Mammary epithelial cell (primary cell): ENCODE measurements around the gene BIRC5.

Experiments
- EZH2 ChIP-seq: IDR thresholded peaks from 2 replicates; pipeline ENCODE4 v1.6.1; 2012; ENCODE audit warnings: low read length, inconsistent platforms, borderline replicate concordance
- TF ChIP-seq, protein P1 (sequence below), 2 donors: IDR thresholded peaks in 1 of 2; conservative IDR thresholded peaks in 1 of 2; 2 replicates each; pipeline ENCODE4 v1.5.1; 2011 to 2012; ENCODE audit warnings: inconsistent platforms in 2 of 2, low read length in 2 of 2, mild to moderate bottlenecking in 2 of 2, control low read depth in 1 of 2, low read depth in 1 of 2; ENCODE audit not compliant: insufficient read depth in 1 of 2; ENCODE audit errors: extremely low read depth in 1 of 2

DNA sequence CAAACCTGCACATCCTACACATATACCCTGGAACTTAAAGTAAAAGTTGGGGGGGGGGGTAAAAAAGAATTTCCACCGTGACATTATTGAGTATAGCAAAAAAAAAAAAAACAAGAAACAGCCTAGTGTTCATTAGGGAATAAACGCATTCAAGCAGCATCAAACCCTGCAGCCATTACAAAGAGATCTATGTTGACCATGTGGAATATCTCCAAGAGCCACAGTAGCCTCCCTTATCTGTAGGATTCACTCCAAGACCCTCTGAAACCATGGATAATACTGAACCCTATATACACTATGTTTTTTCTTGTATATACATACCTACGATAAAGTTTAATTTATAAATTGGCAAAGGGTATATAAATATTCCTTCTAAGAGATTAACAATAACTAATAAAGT, 5.6 kb upstream of the BIRC5 start:
- TF ChIP-seq, protein P1, sequence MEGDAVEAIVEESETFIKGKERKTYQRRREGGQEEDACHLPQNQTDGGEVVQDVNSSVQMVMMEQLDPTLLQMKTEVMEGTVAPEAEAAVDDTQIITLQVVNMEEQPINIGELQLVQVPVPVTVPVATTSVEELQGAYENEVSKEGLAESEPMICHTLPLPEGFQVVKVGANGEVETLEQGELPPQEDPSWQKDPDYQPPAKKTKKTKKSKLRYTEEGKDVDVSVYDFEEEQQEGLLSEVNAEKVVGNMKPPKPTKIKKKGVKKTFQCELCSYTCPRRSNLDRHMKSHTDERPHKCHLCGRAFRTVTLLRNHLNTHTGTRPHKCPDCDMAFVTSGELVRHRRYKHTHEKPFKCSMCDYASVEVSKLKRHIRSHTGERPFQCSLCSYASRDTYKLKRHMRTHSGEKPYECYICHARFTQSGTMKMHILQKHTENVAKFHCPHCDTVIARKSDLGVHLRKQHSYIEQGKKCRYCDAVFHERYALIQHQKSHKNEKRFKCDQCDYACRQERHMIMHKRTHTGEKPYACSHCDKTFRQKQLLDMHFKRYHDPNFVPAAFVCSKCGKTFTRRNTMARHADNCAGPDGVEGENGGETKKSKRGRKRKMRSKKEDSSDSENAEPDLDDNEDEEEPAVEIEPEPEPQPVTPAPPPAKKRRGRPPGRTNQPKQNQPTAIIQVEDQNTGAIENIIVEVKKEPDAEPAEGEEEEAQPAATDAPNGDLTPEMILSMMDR (conservative IDR thresholded peaks at IDR 0.05 in 1 of 2, IDR thresholded peaks at IDR 0.05 in 1 of 2; ENCODE audit: extremely low read depth in 1 of 2, insufficient read depth in 1 of 2, low read depth in 1 of 2, low read length in 2 of 2) = no peak
- TF ChIP-seq EZH2 = no peak
